HG03139 (cell line): ENCODE measurements around the gene GPX1.
"Not testable (repeated sequence)": the region's sequence is repeated elsewhere in the genome, so short reads cannot be mapped to it uniquely, and the experiment has no call there.

Experiments used
- ATAC-seq: cut with Tn5 transposase; IDR thresholded peaks from one replicate; pipeline ENCODE4 v1.9.1; 2021; ENCODE audit not compliant: unreplicated experiment

Gene GPX1

DNA sequence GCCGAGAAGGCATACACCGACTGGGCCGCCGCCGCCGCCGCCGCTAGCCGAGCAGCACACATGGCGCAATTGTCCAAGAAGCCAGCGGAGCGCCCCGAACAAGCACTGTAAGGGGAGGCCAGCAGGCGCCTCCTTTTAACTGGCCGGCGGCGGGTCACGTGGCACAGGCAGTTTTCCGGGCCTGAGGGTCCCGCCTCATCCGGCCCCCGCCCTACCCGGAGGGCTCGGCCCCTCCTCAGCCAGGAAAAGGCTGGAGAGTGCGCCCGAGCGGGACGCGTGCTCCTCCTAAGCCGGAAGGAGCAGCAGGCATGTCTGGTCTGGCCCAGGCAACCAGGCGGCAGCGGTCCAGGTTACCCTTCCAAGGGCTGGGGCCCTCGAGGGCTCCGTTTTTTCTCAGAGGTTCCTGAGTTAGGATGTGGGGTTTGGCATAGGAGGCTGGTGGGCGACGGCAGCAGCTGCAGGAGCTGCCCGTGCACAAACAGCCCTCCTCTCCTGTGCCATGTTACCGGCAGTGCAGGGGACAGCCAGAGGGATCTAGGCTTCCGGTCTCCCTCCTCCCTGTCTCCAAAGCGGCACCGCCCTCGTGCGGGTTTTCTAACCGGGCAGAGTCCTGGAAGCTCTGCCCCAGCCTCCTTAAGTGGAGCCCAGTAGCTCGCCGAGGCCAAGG, at the start of gene GPX1:
Gene GPX1 (minus strand): TSS at position 137 of the 667 bp plus-strand sequence. CDS start 75 bp downstream, at position 62.
- ATAC-seq, result peak; percentile 77

GRCh38 chr3:49406571-49407565, 48.7 kb upstream of the GPX1 start:
- no peak for ATAC-seq

DNA sequence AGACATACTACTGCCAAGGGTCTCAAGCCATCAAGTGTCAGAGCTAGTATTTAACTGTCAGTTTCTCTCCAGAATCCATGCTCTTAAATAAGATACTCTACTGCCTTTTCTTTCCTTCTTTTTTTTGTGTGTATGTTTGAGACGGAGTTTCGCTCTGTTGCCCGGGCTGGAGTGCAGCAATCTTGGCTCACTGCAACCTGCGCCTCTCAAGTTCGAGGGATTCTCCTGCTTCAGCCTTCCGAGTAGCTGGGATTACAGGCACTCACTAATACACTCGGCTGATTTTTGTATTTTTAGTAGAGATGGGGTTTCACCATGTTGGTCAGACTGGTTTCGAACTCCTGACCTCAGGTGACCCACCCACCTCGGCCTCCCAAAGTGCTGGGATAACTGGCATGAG, 47.4 kb upstream of the GPX1 start:
- not testable (repeated sequence) for ATAC-seq

GRCh38 chr3:49403891-49404290, 45.7 kb upstream of the GPX1 start:
- ATAC-seq, result no peak

- ATAC-seq, result no peak
These were observed 43.6 kb upstream of the GPX1 start for GRCh38 chr3:49401766-49402165.

DNA sequence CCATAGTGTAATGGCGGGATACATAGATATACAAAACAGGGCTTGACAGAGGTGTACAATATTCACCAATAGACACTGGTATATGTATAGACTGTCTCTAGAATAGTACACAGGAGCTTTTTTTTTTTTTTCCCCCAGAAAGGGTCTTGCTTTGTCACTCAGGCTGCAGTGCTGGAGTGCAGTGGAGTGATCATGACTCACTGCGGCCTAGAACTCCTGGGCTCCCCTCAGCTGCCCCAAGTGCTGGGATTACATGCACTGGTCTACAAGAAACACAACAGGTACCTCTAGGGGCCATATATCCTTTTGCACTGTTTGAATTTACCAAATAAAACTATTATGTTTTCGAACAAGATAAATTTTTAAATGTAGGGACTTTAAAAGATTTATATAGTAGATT, 41.3 kb upstream of the GPX1 start:
- no peak for ATAC-seq

- ATAC-seq, result no peak
These were observed 39.3 kb upstream of the GPX1 start for GRCh38 chr3:49397470-49397869.

DNA sequence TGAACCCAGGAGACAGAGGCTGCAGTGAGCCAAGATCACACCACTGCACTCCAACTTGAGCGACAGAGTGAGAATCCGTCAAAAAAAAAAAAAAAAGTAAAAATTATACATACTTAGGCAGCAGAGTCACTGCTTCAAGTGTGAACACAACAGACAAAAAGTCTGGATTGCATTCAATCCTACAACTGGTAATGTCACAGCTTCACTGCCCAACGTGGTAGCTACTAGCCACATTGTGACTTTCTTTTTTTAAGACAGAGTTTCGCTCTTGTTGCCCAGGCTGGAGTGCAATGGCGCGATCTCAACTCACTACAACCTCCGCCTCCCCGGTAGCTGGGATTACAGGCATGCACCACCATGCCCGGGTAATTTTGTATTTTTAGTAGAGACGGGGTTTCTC, 33.2 kb upstream of the GPX1 start:
- ATAC-seq, result not testable (repeated sequence)

DNA sequence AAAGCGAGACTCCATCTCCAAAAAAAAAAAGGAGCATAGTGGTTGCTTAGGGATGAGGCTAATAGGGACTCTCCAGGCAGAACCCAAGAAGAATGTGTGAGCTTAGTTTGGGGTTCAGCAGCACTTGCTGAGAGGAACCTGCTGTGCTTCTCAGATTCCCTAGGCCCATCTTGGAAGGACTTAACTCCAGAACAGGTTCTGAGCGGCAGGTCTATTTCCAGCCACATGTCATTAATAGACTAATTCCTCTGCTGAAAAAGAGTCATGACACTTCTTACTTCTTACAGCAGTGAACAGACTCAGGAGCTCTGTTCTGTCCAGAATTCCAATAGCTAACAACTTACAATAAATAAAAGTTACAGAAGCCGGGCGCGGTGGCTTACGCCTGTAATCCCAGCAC, 31.1 kb upstream of the GPX1 start:
- ATAC-seq, result no peak

DNA sequence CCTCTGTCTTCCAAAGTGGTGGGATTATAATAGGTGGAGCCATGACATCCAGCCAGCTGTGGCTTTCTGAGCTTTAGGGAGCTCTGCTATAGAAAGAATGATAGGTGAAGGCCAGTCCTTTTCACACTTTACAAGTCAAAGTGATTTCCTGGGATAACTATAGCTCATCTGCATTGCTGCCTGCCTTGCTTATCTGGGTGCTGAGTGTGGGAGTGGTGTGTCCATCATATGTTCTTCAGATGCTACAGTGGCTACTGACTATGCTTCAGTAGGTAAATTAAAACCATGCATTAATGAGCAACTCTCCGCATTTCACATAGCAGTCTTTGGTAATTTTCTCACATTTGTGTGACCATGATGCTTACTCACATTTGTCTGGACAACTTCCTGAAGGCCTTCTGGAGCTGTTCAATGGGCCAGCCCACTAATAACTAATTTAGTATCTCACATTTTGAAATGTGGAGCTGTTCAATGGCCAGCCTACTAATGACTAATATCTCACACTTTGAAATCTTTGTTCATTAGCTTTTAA, 30.2 kb upstream of the GPX1 start:
- ATAC-seq, result no peak

- no peak for ATAC-seq
These were observed 29.6 kb upstream of the GPX1 start for GRCh38 chr3:49387721-49388120.

DNA sequence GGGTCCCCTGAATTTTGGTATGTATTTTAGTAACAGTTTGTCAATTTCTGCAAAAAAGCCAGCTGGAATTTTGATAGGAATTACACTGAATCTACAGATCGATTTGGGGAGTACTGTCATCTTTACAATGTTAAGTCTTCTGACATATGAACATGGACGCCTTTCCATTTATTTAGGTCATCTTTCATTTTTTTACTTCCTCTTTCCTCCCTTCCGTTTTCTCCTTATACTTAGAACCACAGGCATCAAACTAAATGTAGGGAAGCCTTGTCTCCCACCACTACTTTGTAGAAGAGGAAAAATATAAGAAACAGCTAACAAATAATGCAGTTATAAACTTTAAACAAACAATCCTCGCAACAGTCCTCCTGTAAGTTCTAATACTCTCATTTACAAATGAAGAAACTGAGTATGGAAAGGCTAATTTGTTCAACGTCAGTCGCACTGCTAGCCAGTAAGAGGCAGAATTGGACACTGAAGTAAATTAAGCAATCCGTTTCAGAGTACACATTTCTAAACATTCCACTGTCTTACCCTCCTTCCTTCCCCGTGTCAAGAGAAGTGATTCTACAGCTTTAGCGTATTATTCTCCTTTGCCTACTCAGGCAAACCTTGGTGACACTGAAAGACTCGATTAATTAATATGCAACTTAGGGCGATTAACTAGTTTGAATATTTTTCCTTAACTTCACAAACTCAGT, 28.1 kb upstream of the GPX1 start:
- ATAC-seq, result no peak

- no peak for ATAC-seq
These were observed 27.5 kb upstream of the GPX1 start for GRCh38 chr3:49385617-49386016.

DNA sequence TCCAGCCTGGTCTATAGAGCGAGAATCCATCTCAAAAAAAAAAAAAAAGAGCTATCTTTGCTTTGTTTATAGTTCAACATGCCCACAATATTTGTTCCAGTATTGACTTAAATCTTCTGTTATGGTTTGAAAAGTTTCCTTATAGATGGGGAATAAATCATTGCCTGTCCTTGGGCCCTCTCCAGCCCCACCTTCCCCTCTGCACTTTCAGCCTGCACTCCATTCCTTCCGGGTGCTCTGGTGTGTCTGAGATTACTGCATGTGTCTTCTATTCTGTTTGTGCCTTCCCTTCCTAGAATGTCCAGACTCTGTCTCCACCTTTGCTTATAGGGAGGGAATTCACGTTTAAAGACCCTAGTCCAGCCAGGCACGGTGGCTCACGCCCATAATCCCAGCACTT, 25.2 kb upstream of the GPX1 start:
- ATAC-seq, result no peak

GRCh38 chr3:49378249-49378895, 20.2 kb upstream of the GPX1 start:
- no peak for ATAC-seq

GRCh38 chr3:49377483-49377882, 19.3 kb upstream of the GPX1 start:
- no peak for ATAC-seq

DNA sequence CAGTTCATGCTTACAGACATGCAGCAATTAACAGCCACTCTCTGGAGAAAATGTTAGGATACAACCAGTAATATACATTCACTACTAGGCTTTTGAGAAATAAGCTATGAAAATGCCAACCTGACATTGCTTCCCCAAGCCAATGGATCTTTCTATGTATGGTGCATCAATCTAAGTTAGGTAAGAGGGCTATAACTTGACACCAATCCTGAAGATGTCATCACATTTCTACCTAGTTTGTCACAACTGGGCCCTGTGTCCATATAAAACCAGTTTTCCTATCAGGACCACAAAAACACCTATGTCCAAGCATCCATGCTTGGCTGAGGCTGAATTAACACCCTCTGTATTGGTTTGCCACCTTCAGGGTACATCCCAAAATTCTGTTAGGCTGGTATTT, 13.8 kb upstream of the GPX1 start:
- no peak for ATAC-seq

- ATAC-seq, result no peak
These were observed 12.6 kb upstream of the GPX1 start for GRCh38 chr3:49370585-49371290.

DNA sequence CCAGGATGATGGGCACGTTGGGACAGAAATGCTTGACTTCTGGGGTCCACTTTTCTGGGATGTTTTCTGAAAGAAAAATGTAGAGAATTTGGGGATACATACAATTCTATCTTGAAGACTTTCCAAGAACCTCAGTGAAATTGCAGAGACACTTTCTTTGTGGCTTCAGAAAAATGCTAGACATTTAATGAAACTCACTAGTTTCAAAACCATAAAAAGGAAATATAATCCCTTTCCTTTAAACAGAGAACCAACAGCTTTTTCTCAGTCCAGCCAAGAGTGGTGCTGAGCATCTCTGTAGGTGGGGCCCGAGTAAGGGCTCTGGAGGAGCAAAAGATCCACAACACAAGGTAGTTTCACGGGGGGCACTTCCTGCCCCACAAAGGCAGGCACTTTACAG, 4.4 kb upstream of the GPX1 start:
- no peak for ATAC-seq

DNA sequence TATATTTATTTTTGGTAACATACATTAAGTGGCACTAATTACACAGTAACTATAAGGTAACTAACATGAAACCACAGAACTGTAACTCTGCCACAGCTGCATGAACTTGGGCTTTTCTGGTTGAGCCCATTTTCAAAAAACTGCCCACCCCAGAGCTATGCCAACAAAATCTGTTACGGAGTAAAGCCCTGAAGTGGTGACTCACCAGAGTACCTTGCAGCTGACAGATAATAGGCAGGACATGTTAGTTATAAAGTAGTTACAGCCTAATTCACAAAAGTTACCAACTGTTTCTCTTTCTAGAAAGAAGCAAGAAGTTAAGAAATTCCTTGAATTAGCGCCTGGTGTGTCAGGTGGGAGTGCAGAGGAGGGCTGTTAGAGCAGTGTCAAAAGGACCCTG, 1.5 kb upstream of the GPX1 start:
- no peak for ATAC-seq
